ENCODE results near the gene PCGF6.
"Not testable (repeated sequence)": the region's sequence is repeated elsewhere in the genome, so short reads cannot be mapped to it uniquely, and the experiment has no call there.

PCGF6 gene

GRCh38 chr10:103350517-103351260 is at the start of gene PCGF6:
Gene PCGF6 (minus strand): TSS chr10:103351140. CDS start chr10:103351066, 74 bp downstream.
- DNase-seq (ENCODE audit: low read depth), result peak; percentile 40

DNA sequence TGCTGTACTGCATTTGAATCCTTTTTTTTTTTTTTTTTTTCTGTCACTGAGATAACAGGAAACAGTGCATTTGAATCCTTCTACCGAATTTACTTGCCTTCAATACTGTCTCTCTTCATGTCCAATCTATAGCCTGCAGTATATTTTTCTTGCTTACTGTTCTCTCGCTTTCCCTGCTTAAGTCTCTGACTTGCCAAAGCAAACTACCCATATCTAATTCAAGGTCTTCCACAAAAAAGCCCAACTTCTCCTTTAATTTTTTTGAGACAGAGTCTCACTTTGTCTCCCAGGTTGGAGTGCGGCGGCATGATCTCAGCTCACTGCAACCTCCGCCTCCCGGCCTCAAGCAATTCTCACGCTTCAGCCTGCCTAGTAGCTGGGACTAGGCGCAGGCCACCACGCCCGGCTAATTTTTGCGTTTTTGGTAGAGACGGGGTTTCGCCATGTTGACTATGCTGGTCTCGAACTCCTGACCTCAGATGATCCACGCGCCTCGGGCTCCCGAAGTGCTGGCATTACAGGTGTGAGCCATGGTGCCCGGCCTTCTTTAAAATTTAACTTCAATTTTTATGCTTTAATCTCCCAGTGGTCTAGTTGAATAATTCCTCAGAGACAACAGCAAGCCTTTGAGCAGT is 46.4 kb upstream of the PCGF6 start:
- DNase-seq (ENCODE audit: low read depth), result no peak

DNA sequence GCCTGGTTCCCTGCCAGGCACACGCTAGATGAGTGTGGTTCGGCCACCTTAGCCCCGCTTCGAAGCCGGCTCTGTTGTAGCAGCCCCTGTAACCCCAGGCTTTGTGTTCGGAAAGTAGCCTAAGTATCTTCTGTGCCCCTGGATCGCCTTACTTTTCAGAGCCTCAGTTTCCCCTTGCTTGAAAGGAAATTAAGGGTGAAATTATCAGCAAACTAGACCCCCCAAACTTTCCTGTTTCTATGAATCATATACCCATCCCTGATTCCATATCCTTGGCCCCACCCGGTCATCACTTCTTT is 45.8 kb upstream of the PCGF6 start:
- no peak for DNase-seq (ENCODE audit: low read depth)

- peak; percentile 93 for DNase-seq (ENCODE audit: low read depth)
These were observed 45.3 kb upstream of the PCGF6 start, which contains the start of the genes ATP5MK and PDCD11 for GRCh38 chr10:103396067-103396788. Gene ATP5MK (minus strand): TSS chr10:103396475. CDS start chr10:103392457, 4,018 bp downstream. Gene PDCD11 (plus strand): TSS chr10:103396626. CDS start chr10:103398427, 1,801 bp downstream.

- no peak for DNase-seq (ENCODE audit: low read depth)
These were observed 44.8 kb upstream of the PCGF6 start for GRCh38 chr10:103395754-103396066.

GRCh38 chr10:103394180-103394579 is 43.2 kb upstream of the PCGF6 start:
- DNase-seq (ENCODE audit: low read depth), result no peak

- no peak for DNase-seq (ENCODE audit: low read depth)
These were observed 31.8 kb upstream of the PCGF6 start for GRCh38 chr10:103382769-103383168.

DNA sequence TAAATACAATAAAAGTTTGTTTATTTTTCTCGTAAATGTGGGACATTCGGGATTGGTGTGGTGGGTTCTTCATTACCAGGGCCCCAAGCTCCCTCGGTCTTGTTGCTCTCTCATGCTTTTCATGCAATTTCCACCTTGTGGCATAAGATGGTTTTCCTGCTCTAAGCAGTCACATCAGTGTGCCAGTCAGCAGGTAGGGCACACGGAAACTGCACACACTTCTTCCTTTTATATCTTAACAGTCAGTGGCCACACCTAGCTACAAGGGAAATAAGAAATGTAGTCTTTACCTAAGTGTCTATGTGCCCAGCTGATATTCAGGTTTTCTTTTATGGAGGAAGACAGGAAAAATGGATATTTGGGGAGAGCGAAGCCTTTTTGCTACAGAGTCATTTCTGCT is 23.3 kb upstream of the PCGF6 start:
- DNase-seq (ENCODE audit: low read depth), result no peak

GRCh38 chr10:103373544-103373943 is 22.6 kb upstream of the PCGF6 start:
- DNase-seq (ENCODE audit: low read depth), result no peak

DNA sequence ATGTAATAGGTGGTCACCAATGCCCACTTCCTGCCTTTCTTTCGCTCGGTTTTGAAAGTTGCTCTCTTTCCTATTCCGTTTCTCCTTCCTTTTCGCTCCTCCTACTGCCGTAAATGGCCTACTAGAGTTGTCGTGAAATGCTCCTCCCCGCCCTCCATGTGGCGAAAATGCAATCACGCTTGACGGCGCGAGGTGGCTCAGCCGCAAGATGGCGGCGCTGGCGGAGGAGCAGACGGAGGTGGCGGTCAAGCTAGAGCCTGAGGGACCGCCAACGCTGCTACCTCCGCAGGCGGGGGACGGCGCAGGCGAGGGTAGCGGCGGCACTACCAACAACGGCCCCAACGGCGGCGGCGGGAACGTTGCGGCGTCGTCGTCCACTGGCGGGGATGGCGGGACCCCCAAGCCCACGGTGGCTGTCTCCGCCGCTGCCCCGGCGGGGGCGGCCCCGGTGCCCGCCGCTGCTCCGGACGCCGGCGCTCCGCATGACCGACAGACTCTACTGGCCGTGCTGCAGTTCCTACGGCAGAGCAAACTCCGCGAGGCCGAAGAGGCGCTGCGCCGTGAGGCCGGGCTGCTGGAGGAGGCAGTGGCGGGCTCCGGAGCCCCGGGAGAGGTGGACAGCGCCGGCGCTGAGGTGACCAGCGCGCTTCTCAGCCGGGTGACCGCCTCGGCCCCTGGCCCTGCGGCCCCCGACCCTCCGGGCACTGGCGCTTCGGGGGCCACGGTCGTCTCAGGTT is 17.0 kb upstream of the PCGF6 start, which contains the start of gene TAF5:
Gene TAF5, plus strand, starts transcription at position 195 of the 737 bp plus-strand sequence. Its CDS starts 14 bp downstream, at position 209.
- peak; percentile 84 for DNase-seq (ENCODE audit: low read depth)

- DNase-seq (ENCODE audit: low read depth), result no peak
These were observed 16.4 kb upstream of the PCGF6 start for GRCh38 chr10:103367379-103367781.

DNA sequence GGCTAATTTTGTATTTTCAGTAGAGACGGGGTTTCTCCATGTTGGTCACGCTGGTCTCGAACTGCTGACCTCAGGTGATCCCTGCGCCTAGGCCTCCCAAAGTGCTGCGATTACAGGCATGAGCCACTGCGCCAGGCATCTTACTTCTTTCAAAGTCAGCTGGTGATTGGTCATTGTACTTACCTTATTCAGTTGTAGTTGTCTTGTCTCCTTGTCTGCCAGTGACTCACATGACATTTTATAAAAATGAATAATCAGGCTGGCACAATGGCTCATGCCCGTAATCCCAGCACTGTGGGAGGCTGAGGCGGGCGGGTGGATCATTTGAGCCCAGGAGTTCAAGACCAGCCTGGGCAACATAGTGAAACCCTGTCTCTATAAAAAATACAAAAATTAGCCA is 9.9 kb upstream of the PCGF6 start:
- not testable (repeated sequence) for DNase-seq (ENCODE audit: low read depth)

DNA sequence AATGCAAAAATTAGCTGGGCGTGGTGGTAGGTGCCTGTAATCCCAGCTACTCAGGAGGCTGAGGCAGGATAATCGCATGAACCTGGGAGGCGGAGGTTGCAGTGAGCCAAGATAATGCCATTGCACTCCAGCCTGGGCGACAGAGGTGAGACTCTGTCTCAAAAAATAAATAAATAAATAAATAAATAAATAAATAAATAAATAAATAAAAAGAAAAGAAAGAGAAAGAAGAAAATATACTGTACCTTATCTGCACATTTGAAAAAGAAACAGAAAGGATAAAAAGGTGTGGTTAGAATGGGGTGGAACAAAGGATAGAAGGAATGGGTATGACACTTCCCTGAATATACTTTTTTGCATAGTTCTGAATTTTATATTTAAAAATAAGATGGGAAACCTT is 8.6 kb upstream of the PCGF6 start:
- not testable (repeated sequence) for DNase-seq (ENCODE audit: low read depth)

GRCh38 chr10:103355906-103356599 is 5.1 kb upstream of the PCGF6 start:
- DNase-seq (ENCODE audit: low read depth), result no peak

DNA sequence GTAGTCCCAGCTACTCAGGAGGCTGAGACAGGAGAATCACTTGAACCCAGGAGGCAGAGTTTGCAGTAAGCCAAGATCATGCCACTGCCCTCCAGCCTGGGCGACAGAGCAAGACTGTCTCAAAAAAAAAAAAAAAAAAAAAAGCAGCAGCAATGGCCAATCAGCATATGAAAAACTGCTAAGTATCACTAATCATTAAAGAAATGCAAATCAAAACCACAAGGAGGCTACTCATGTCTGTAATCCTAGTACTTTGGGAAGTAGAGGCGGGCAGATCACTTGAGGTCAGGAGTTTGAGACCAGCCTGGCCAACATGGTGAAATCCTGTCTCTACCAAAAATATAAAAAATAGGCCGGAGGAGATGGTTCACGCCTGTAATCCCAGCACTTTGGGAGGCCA is 3.6 kb upstream of the PCGF6 start:
- not testable (repeated sequence) for DNase-seq (ENCODE audit: low read depth)

DNA sequence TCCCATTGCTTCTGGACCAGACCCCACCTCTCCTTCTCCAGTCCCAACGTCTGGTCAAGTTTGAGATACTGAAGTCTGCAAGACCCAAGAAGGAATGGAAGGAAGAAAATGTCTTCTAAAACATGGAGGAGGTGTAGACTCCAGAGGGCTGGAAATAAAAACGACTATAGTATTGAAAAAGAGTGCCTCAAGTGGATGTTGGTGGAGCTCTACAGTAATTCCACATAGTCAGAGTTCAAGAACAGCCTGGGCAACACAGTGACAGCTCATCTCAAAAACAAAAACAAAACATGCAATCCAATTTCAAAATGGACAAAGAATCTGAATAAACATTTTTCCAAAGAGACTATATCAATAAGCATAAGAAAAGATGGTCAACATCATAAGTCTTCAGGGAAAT is 2.3 kb upstream of the PCGF6 start:
- DNase-seq (ENCODE audit: low read depth), result no peak

- DNase-seq (ENCODE audit: low read depth), result no peak
These were observed 794 bp downstream of the PCGF6 start for GRCh38 chr10:103350175-103350516.

DNA sequence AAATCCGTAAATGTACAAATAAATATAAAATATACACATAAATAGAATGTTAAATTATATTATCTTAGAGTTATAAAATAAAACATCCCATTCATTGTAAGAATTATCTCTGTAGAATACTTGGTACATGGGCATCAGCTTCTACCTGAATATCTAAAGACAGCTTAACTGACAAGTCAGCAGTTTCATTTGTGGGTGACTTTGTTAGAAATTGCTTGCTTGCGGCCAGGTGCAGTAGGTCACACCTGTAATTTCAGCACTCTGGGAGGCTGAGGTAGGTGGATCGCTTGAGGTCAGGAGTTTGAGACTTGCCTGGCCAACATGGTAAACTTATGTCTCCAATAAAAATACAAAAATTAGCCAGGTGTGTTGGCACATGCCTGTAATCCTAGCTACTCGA is 14.6 kb downstream of the PCGF6 start:
- no peak for DNase-seq (ENCODE audit: low read depth)

GRCh38 chr10:103334567-103334966 is 16.4 kb downstream of the PCGF6 start:
- no peak for DNase-seq (ENCODE audit: low read depth)

DNA sequence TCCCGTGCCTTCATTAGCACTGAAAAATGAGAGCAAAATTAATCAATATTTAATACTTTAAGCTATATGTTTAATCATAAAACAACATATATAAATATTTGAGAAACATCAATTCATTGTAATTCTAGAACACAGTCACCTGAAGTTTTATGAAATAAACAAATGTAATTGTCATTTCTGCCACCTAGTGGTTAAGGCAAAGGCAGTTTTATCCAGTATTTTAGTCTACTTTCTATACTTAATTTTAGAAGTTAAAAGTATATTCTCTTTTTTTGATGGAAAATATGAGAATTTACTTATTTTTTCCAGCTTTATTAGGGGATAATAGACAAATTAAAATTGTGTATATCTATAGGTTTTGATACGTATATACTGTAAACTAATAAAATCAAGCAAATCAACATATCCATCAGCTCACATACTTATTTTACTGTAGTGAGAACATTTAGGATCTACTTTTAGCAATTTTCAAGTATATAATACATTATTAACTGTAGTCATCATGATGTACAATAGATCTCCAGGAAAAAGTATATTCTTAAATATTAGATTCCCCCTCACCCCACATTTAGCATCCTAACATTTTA is 16.9 kb downstream of the PCGF6 start:
- DNase-seq (ENCODE audit: low read depth), result no peak

- no peak for DNase-seq (ENCODE audit: low read depth)
These were observed 23.0 kb downstream of the PCGF6 start for GRCh38 chr10:103327906-103328305.

Measured in stimulated activated CD4-positive, alpha-beta T cell treated with anti-CD3 and anti-CD28 coated beads, Interleukin-2, amount 100 ng/mL, for 4 hours (primary cell).